Central memory CD8-positive, alpha-beta T cell (primary cell): ENCODE measurements around the gene RAB9B.

Source experiments
- ATAC-seq: fragments of 150-1000 bp; cut with Tn5 transposase; replicated peaks from 2 replicates; pipeline ENCODE4 v1.10.0; 2022; ENCODE audit warnings: mild to moderate bottlenecking, moderate FRiP score, moderate number of reproducible peaks; ENCODE audit not compliant: poor library complexity, severe bottlenecking; ENCODE audit errors: extremely low read depth
- DNase-seq, 2 donors: peaks; one replicate each; pipeline ENCODE4 v3.0.0; 2021; ENCODE audit warnings: low spot score in 2 of 2
- H3K27ac Mint-ChIP-seq: one replicate; pipeline ENCODE4 v1.8.0; 2022; ENCODE audit warnings: low read depth, mild to moderate bottlenecking, moderate library complexity, mixed read lengths
- H3K27me3 Mint-ChIP-seq: one replicate; pipeline ENCODE4 v1.8.0; 2022; ENCODE audit warnings: mixed read lengths
- H3K36me3 Mint-ChIP-seq: one replicate; pipeline ENCODE4 v1.8.0; 2022; ENCODE audit warnings: mild to moderate bottlenecking, moderate library complexity, mixed read lengths; ENCODE audit not compliant: insufficient read depth
- H3K4me1 Mint-ChIP-seq: one replicate; pipeline ENCODE4 v1.8.0; 2022; ENCODE audit warnings: mixed read lengths
- H3K4me3 Mint-ChIP-seq: one replicate; pipeline ENCODE4 v1.8.0; 2022; ENCODE audit warnings: mild to moderate bottlenecking, moderate library complexity, mixed read lengths
- H3K9me3 Mint-ChIP-seq: one replicate; pipeline ENCODE4 v1.8.0; 2022; ENCODE audit warnings: mixed read lengths

The RAB9B gene

GRCh38 chrX:103797691-103798090 is 34.4 kb downstream of the RAB9B start:
- Mint-ChIP-seq H3K36me3 (no peaks in the 10 kb centered on the region), H3K27ac (no peak overlapping the region), H3K4me1 (no peaks in the 10 kb centered on the region), H3K27me3 (no peaks in the 10 kb centered on the region), H3K9me3 (no peaks in the 10 kb centered on the region), H3K4me3 (no peak overlapping the region)
- ATAC-seq (no peak), DNase-seq (no peak)

DNA sequence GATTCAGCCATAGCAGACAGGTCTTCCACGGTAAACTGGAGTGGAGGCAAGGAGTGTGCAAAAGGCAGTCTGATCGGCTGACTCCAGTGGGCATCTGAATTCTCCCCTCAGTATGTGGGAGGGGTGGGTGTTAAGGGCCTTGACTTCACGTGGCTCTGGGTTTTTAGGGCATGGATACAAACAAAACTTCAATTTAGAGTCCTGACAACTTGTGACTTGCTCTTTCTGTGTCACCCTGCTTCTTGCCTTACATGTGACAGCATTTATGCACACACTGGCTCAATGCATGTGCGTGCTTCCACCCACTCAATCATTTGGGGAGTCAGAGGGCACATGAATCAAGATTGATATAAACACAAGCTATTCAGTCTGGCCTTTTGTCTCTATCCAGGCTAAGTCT is 37.9 kb downstream of the RAB9B start:
- no peak for ATAC-seq
- H3K9me3 Mint-ChIP-seq: no peaks in the 10 kb centered on the region
- DNase-seq: no peak
- no peak overlapping the region for H3K4me3 Mint-ChIP-seq
- H3K36me3 Mint-ChIP-seq: peaks cover 1% of the 10 kb centered on the region
- no peaks in the 10 kb centered on the region for H3K4me1 Mint-ChIP-seq
- no peak overlapping the region for H3K27ac Mint-ChIP-seq
- no peaks in the 10 kb centered on the region for H3K27me3 Mint-ChIP-seq

GRCh38 chrX:103793545-103793940 is 38.5 kb downstream of the RAB9B start:
- DNase-seq: no peak
- no peak for ATAC-seq
- H3K9me3 Mint-ChIP-seq: no peaks in the 10 kb centered on the region
- H3K27ac Mint-ChIP-seq: no peak overlapping the region
- peaks cover 1% of the 10 kb centered on the region for H3K36me3 Mint-ChIP-seq
- no peak overlapping the region for H3K4me3 Mint-ChIP-seq
- H3K27me3 Mint-ChIP-seq: no peaks in the 10 kb centered on the region
- H3K4me1 Mint-ChIP-seq: no peaks in the 10 kb centered on the region

DNA sequence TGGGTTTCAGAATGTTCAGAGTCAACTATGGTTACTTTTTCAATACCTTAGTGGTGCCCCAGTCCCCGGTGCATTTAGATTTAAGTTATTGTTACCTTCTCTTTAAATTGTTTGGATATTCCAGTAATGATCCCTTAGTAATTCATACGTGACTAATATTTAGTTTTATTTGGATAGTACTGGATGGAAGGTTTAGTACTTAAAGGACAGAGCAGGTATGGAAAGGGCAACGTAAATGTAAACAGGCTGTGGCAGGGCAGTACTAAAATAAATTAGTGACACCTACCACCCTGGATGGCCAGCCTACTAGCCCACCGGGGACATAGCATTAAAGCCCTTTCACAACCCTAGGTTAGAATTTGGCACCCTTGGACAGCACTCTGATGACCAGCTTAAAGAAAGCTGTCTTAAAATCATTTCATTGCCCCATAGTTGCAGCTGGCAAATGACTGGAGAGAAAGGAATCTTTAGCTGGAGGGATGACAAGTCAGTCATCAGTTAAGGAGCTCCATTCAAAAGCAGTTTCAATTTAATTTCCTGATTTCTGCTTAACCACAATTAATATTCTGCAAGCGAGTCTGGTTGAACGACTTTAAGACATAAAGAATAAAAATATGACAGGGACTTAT is 39.0 kb downstream of the RAB9B start:
- H3K27ac Mint-ChIP-seq: no peak overlapping the region
- no peaks in the 10 kb centered on the region for H3K4me1 Mint-ChIP-seq
- peaks cover 1% of the 10 kb centered on the region for H3K36me3 Mint-ChIP-seq
- no peaks in the 10 kb centered on the region for H3K27me3 Mint-ChIP-seq
- DNase-seq: no peak
- ATAC-seq: no peak
- no peaks in the 10 kb centered on the region for H3K9me3 Mint-ChIP-seq
- H3K4me3 Mint-ChIP-seq: no peak overlapping the region

DNA sequence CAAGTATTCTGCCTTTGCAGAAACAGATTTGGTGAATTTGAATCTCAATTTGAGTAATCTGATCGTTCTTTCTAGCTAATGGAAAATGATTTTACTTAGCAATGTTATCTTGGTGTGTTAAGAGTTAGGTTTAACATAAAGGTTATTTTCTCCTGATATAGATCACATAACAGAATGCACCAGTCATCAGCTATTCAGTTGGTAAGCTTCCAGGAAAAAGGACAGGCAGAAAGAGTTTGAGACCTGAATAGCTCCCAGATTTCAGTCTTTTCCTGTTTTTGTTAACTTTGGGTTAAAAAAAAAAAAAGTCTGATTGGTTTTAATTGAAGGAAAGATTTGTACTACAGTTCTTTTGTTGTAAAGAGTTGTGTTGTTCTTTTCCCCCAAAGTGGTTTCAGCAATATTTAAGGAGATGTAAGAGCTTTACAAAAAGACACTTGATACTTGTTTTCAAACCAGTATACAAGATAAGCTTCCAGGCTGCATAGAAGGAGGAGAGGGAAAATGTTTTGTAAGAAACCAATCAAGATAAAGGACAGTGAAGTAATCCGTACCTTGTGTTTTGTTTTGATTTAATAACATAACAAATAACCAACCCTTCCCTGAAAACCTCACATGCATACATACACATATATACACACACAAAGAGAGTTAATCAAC is 40.1 kb downstream of the RAB9B start:
- Mint-ChIP-seq H3K9me3 (no peaks in the 10 kb centered on the region), H3K27ac (no peak overlapping the region), H3K4me3 (no peak overlapping the region), H3K36me3 (peaks cover 1% of the 10 kb centered on the region), H3K27me3 (no peaks in the 10 kb centered on the region), H3K4me1 (no peaks in the 10 kb centered on the region)
- DNase-seq: no peak
- no peak for ATAC-seq

GRCh38 chrX:103791228-103791627 is 40.8 kb downstream of the RAB9B start:
- Mint-ChIP-seq H3K4me1 (no peaks in the 10 kb centered on the region), H3K27me3 (no peaks in the 10 kb centered on the region), H3K4me3 (no peak overlapping the region), H3K36me3 (peaks cover 1% of the 10 kb centered on the region), H3K9me3 (no peaks in the 10 kb centered on the region), H3K27ac (no peak overlapping the region)
- no peak for ATAC-seq
- no peak for DNase-seq

DNA sequence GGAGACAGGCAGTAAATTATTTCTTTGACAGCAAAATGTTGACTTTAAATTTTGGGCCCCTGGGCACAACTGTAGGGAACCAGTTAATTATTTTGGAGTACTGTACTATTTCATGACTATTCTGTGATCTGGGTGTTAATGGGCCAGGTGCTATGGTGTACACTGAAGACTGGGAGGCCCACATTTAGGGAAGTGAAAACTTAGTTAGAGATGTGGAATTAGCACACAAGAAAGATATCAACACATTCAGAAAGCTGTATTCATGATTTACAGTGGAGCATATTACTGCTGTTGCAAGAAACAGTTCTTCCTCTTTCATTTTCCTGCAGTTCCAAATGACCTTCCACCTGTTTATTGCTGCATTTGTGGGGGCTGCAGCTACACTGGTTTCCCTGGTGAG is 43.1 kb downstream of the RAB9B start:
- H3K27me3 Mint-ChIP-seq: no peaks in the 10 kb centered on the region
- H3K9me3 Mint-ChIP-seq: no peaks in the 10 kb centered on the region
- DNase-seq: no peak
- H3K27ac Mint-ChIP-seq: no peak overlapping the region
- H3K4me1 Mint-ChIP-seq: no peaks in the 10 kb centered on the region
- ATAC-seq: no peak
- no peak overlapping the region for H3K4me3 Mint-ChIP-seq
- H3K36me3 Mint-ChIP-seq: peaks cover 1% of the 10 kb centered on the region

GRCh38 chrX:103783971-103784370 is 48.1 kb downstream of the RAB9B start:
- Mint-ChIP-seq H3K4me1 (no peaks in the 10 kb centered on the region), H3K27me3 (no peaks in the 10 kb centered on the region), H3K9me3 (no peaks in the 10 kb centered on the region), H3K36me3 (no peaks in the 10 kb centered on the region), H3K27ac (no peak overlapping the region), H3K4me3 (no peak overlapping the region)
- DNase-seq: no peak
- ATAC-seq: no peak

- H3K27me3 Mint-ChIP-seq: no peaks in the 10 kb centered on the region
- H3K9me3 Mint-ChIP-seq: no peaks in the 10 kb centered on the region
- no peak for DNase-seq
- ATAC-seq: no peak
- no peaks in the 10 kb centered on the region for H3K4me1 Mint-ChIP-seq
- H3K36me3 Mint-ChIP-seq: no peaks in the 10 kb centered on the region
- no peak overlapping the region for H3K27ac Mint-ChIP-seq
- H3K4me3 Mint-ChIP-seq: no peak overlapping the region
Measured at GRCh38 chrX:103783196-103783595, 48.9 kb downstream of the RAB9B start.

- H3K4me1 Mint-ChIP-seq: no peaks in the 10 kb centered on the region
- DNase-seq (no peak), ATAC-seq (no peak)
- no peaks in the 10 kb centered on the region for H3K27me3 Mint-ChIP-seq
- H3K36me3 Mint-ChIP-seq: no peaks in the 10 kb centered on the region
- H3K9me3 Mint-ChIP-seq: no peaks in the 10 kb centered on the region
- no peak overlapping the region for H3K4me3 Mint-ChIP-seq
- H3K27ac Mint-ChIP-seq: no peak overlapping the region
Measured at GRCh38 chrX:103782640-103783039, 49.4 kb downstream of the RAB9B start.

DNA sequence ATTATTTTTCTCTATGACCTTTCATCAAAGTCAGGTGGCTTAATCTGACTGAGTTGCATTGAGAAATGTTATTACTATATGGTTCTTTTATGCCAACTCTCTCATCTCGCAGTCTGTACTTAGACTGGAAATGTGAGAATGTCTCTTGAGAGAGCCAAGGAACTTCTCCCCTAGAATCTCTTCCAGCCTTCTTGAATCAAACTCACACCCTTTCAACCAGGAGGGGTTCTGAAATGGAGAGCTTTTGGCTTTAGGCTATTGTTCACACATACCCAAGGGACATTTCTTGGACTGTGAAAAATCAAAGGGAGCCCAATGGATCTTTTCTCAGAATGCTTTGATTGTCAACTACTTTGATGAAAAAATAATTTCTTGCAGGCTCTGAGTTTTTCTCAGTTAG is 50.4 kb downstream of the RAB9B start:
- H3K36me3 Mint-ChIP-seq: no peaks in the 10 kb centered on the region
- DNase-seq (no peak), ATAC-seq (no peak)
- H3K27me3 Mint-ChIP-seq: no peaks in the 10 kb centered on the region
- H3K9me3 Mint-ChIP-seq: no peaks in the 10 kb centered on the region
- no peak overlapping the region for H3K27ac Mint-ChIP-seq
- no peaks in the 10 kb centered on the region for H3K4me1 Mint-ChIP-seq
- no peak overlapping the region for H3K4me3 Mint-ChIP-seq

DNA sequence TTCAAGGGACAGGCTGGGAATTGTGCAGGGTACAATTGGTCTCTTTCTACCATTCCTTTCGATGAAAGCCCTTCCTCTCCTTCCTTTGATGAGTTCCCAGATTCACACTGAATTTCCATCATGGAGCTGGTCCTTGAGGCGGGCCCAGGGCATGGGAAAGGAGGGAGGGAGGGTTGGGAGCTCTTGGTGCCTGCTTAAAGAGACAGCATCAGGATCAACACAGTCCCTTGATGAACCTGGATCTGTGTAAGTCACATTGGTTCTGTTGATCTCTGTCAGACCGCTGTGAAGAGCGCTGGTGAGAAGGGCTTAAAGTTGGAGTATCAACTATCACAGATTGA is 51.0 kb downstream of the RAB9B start:
- DNase-seq (no peak), ATAC-seq (no peak)
- Mint-ChIP-seq H3K36me3 (no peaks in the 10 kb centered on the region), H3K4me3 (no peak overlapping the region), H3K27ac (no peak overlapping the region), H3K27me3 (no peaks in the 10 kb centered on the region), H3K4me1 (no peaks in the 10 kb centered on the region), H3K9me3 (no peaks in the 10 kb centered on the region)

DNA sequence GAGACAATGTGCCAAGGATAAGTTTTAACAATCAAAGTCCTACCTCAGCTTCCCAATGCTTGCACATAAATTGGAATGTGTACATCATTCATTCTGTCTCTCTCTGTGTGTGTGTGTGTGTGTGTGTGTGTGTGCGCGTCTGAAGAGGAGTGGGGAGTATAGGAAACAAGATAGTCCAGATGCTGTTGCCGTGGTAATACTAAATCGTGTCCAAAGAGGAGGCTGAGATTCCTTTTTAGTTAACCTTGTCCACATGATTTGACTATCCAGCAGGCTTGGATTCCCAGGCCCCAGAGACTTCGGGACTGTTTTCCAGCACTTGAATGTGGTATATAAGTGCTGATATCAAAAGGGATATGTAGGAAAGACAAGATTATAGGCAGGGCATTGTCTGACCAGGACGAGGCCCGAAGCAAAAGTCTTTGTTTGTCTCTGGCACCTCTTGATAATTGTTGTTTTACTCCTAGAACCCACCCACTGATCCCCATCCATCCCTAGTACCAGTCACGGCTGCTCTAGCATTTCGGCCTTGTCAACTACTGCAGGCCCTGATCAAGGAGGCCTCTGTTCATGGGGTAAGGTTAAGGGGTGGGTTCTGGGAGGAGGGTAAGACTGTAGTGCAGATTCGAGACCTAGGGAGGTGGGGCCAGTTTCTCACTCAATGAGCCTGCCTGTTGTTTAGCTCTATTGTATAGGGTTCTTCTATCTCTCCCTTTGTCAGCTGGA is 51.6 kb downstream of the RAB9B start:
- H3K4me3 Mint-ChIP-seq: no peak overlapping the region
- H3K9me3 Mint-ChIP-seq: no peaks in the 10 kb centered on the region
- H3K4me1 Mint-ChIP-seq: no peaks in the 10 kb centered on the region
- ATAC-seq (no peak), DNase-seq (no peak)
- H3K36me3 Mint-ChIP-seq: no peaks in the 10 kb centered on the region
- H3K27ac Mint-ChIP-seq: no peak overlapping the region
- H3K27me3 Mint-ChIP-seq: no peaks in the 10 kb centered on the region
